Measurements from ENCODE around the gene FGD4. TPM values are rescaled to one million over a fixed set of nuclear protein-coding genes. Genes with fewer than 3 reads are reported as not detected.

The FGD4 gene
- total and polyA plus RNA-seq, 2 of the 4 experiments (the other 2 are of a cell fraction): 2.1 to 8.8 TPM

- Histone ChIP-seq H3K56ac (ENCODE audit: extremely low read depth, insufficient read depth, low read length) (no peak overlapping the region), H2BK15ac (ENCODE audit: low read depth, low read length) (no peak overlapping the region), H4K20me1 (ENCODE audit: insufficient read depth, low read length) (no peaks in the 10 kb centered on the region; the same call in 1 of the 2 replicates), H2BK20ac (ENCODE audit: low read depth, low read length) (no peak overlapping the region), H2AFZ (replicated peaks; ENCODE audit: low read length, poor library complexity) (no peak overlapping the region), H2BK120ac (ENCODE audit: low read depth, low read length) (no peak overlapping the region), H3K36me3 (ENCODE audit: control insufficient read depth, insufficient read depth, low read length) (no peaks in the 10 kb centered on the region), H2AK5ac (ENCODE audit: low read depth, low read length) (no peak overlapping the region), H3K4me2 (ENCODE audit: low read depth, low read length) (no peak overlapping the region), H2BK5ac (ENCODE audit: low read depth, low read length, poor library complexity, severe bottlenecking) (no peak overlapping the region), H3K4ac (ENCODE audit: low read depth, low read length) (no peak overlapping the region), H4K91ac (ENCODE audit: insufficient read depth, low read depth, low read length) (no peak overlapping the region), H3K14ac (replicated peaks; ENCODE audit: low read depth, low read length) (no peak overlapping the region), H3K79me1 (ENCODE audit: low read depth in 1 of 2, low read length in 2 of 2) (no peaks in the 10 kb centered on the region), H3K18ac (ENCODE audit: low read depth, low read length) (no peak overlapping the region), H3K27ac (ENCODE audit: insufficient read depth, low read length) (no peak overlapping the region), H3K23ac (ENCODE audit: low read depth, low read length) (no peak overlapping the region), H3K9me3 (ENCODE audit: control insufficient read depth, insufficient read depth, low read length) (no peaks in the 10 kb centered on the region), H3K9me1 (ENCODE audit: insufficient read depth, low read length) (no peaks in the 10 kb centered on the region), H4K5ac (ENCODE audit: low read depth, low read length) (no peak overlapping the region), H4K8ac (ENCODE audit: low read depth in 2 of 2, low read length in 2 of 2) (no peak overlapping the region), H3K4me1 (ENCODE audit: control insufficient read depth, insufficient read depth, low read length) (no peaks in the 10 kb centered on the region), H3K9ac (ENCODE audit: low read depth, low read length) (no peak overlapping the region), H3K27me3 (ENCODE audit: control insufficient read depth, insufficient read depth, low read length) (peaks cover 40% of the 10 kb centered on the region), H3K4me3 (ENCODE audit: insufficient read depth, low read depth, low read length) (no peak overlapping the region), H2AK9ac (replicated peaks; ENCODE audit: low read depth, low read length, poor library complexity) (no peak overlapping the region)
- DNase-seq (no peak), ATAC-seq (ENCODE audit: low read depth) (no peak)
- ChIA-PET POLR2A (ENCODE audit: unreplicated experiment) (no interaction called here), CTCF (interaction anchor here (0.6 kb wide), 1 partner anchor 8 kb away, joined by 3 read pairs; no protein-coding TSS in a partner anchor)
- dilution Hi-C loops (cut with HindIII; ENCODE audit: low sequenced_read_pairs, unreplicated experiment) (no loop called here), intact Hi-C loops (cut with micrococcal nuclease) (loop anchor here (5.0 kb wide), 1 partner anchor 604 kb away; no protein-coding TSS in a partner anchor), in situ Hi-C loops (cut with MboI; ENCODE audit: low sequenced_read_pairs) (no loop called here)
- TF ChIP-seq MAFK (IDR thresholded peaks at IDR 0.05; ENCODE audit: low read depth, low read length) (no peak), MXI1 (IDR thresholded peaks at IDR 0.05; ENCODE audit: borderline replicate concordance, low read depth, low read length) (no peak), SMC3 (IDR thresholded peaks at IDR 0.05; ENCODE audit: low read depth, low read length) (no peak), RCOR1 (IDR thresholded peaks at IDR 0.05; ENCODE audit: insufficient replicate concordance, low read length) (no peak), CHD1 (IDR thresholded peaks at IDR 0.05; ENCODE audit: low read depth, low read length) (no peak)
- TF ChIP-seq, protein P1, sequence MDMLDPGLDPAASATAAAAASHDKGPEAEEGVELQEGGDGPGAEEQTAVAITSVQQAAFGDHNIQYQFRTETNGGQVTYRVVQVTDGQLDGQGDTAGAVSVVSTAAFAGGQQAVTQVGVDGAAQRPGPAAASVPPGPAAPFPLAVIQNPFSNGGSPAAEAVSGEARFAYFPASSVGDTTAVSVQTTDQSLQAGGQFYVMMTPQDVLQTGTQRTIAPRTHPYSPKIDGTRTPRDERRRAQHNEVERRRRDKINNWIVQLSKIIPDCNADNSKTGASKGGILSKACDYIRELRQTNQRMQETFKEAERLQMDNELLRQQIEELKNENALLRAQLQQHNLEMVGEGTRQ (IDR thresholded peaks at IDR 0.05; ENCODE audit: low read depth, low read length): no peak
- BruUV-seq (replicated peaks): no TSS peak
- WGBS, 2 experiments (ENCODE audit: extremely low coverage in 2 of 2, insufficient read length in 1 of 2): no CpG with 5 or more reads among the region's 2 CpGs
Measured at GRCh38 chr12:32400866-32401265, 1.5 kb downstream of the FGD4 start.

Measured in IMR-90 (cell line).